SK-N-SH (cell line): Measurements from ENCODE around the gene OMP. TPM values are rescaled to one million over a fixed set of nuclear protein-coding genes. Genes with fewer than 3 reads are reported as not detected.

ENCODE experiments used
- CTCF ChIA-PET: fragments of 300-600, 350-600 bp; formaldehyde crosslinking; extraction: SDS; loops from one replicate; lab custom pipeline; 2021; lab: Yijun Ruan, JAX
- POLR2A ChIA-PET: fragments of 350-600 bp; sonication (Branson Sonifier 250); formaldehyde crosslinking; extraction: SDS; loops from one replicate; lab custom pipeline; 2020; ENCODE audit warnings: antibody characterized with exemption, inconsistent platforms; lab: Yijun Ruan, JAX
- DNase-seq: peaks from one replicate; pipeline ENCODE4 v3.0.0; 2012
- H2AFZ ChIP-seq: fragments of 200-600 bp; sonication (generic); 2 replicates; pipeline ENCODE4 v1.8.1; 2016; ENCODE audit warnings: antibody characterized with exemption, mild to moderate bottlenecking, low read depth
- H3F3A ChIP-seq: fragments of 200-600 bp; sonication (generic); replicated peaks from 2 replicates; pipeline ENCODE3; 2016; ENCODE audit warnings: antibody characterized with exemption, mild to moderate bottlenecking; ENCODE audit not compliant: insufficient read depth
- H3K27ac ChIP-seq, 2 experiments: fragments of 200-500 bp in 1 of 2; fragments of 200-600 bp in 1 of 2; sonication (Bioruptor generic) in 1 of 2; sonication (generic), shearing (Covaris generic) in 1 of 2; 2 replicates each; pipeline versions ENCODE4 v1.5.1 to v1.6.1; 2014 to 2016; ENCODE audit warnings: low read depth in 2 of 2, inconsistent platforms in 1 of 2, low read length in 1 of 2, mild to moderate bottlenecking in 1 of 2, mixed read lengths in 1 of 2
- H3K27me3 ChIP-seq: fragments of 200-600 bp; sonication (generic), shearing (Covaris generic); 2 replicates; pipeline ENCODE4 v1.6.1; 2016; ENCODE audit warnings: mixed run types; ENCODE audit not compliant: insufficient read depth
- H3K36me3 ChIP-seq, 2 experiments: fragments of 200-500 bp in 1 of 2; fragments of 200-600 bp in 1 of 2; sonication (Bioruptor generic) in 1 of 2; sonication (generic) in 1 of 2; replicated peaks in 1 of 2; 2 replicates each; pipeline versions ENCODE3 to v1.5.1; 2014 to 2016; ENCODE audit warnings: low read length in 1 of 2, mild to moderate bottlenecking in 1 of 2; ENCODE audit not compliant: insufficient read depth in 2 of 2, control insufficient read depth in 1 of 2
- H3K4me1 ChIP-seq, 2 experiments: fragments of 200-500 bp in 1 of 2; fragments of 200-600 bp in 1 of 2; sonication (Bioruptor generic) in 1 of 2; sonication (generic), shearing (Covaris generic) in 1 of 2; 2 replicates each; pipeline versions ENCODE4 v1.5.1 to v1.6.1; 2014 to 2016; ENCODE audit warnings: low read depth in 1 of 2, low read length in 1 of 2, mixed run types in 1 of 2; ENCODE audit not compliant: insufficient read depth in 2 of 2, control insufficient read depth in 1 of 2
- H3K4me2 ChIP-seq: fragments of 200-600 bp; sonication (generic), shearing (Covaris generic); 2 replicates; pipeline ENCODE4 v1.6.1; 2017; ENCODE audit warnings: mixed run types
- H3K4me3 ChIP-seq, 2 experiments: fragments of 200-500 bp in 1 of 2; fragments of 200-600 bp in 1 of 2; sonication (Bioruptor generic) in 1 of 2; sonication (generic), shearing (Covaris generic) in 1 of 2; 2 replicates each; pipeline versions ENCODE4 v1.5.1 to v1.8.1; 2014 to 2016; ENCODE audit warnings: low read depth in 2 of 2, inconsistent platforms in 1 of 2, low read length in 1 of 2, mild to moderate bottlenecking in 1 of 2, mixed read lengths in 1 of 2, moderate library complexity in 1 of 2
- H3K79me2 ChIP-seq: fragments of 200-600 bp; sonication (generic); 2 replicates; pipeline ENCODE4 v1.8.1; 2017; ENCODE audit warnings: mild to moderate bottlenecking; ENCODE audit not compliant: insufficient read depth
- H3K9ac ChIP-seq: fragments of 200-600 bp; sonication (generic); 2 replicates; pipeline ENCODE4 v1.6.1; 2017; ENCODE audit warnings: mixed run types
- H3K9me2 ChIP-seq: fragments of 200-600 bp; sonication (generic); 2 replicates; pipeline ENCODE4 v1.6.1; 2017; ENCODE audit warnings: mixed run types
- H3K9me3 ChIP-seq: fragments of 200-600 bp; sonication (generic); 2 replicates; pipeline ENCODE4 v1.6.1; 2017; ENCODE audit warnings: mixed run types, mild to moderate bottlenecking, moderate library complexity
- H4K20me1 ChIP-seq: fragments of 200-600 bp; sonication (generic); 2 replicates; pipeline ENCODE4 v1.6.1; 2017; ENCODE audit warnings: mild to moderate bottlenecking, mixed run types; ENCODE audit not compliant: insufficient read depth
- EP300 ChIP-seq, 2 experiments: IDR thresholded peaks; 2 replicates each; pipeline versions ENCODE4 v1.4.0 to v1.6.1; 2012; ENCODE audit warnings: borderline replicate concordance in 1 of 2, low read depth in 1 of 2, low read length in 1 of 2
- FOSL2 ChIP-seq: IDR thresholded peaks from 2 replicates; pipeline ENCODE4 v1.4.0; 2012; ENCODE audit warnings: low read depth, mild to moderate bottlenecking, moderate library complexity, borderline replicate concordance
- POLR2AphosphoS5 ChIP-seq: IDR thresholded peaks from 2 replicates; pipeline ENCODE4 v1.6.1; 2012; ENCODE audit warnings: low read depth, low read length
- RCOR1 ChIP-seq: fragments of 150-350 bp; IDR thresholded peaks from 2 replicates; pipeline ENCODE4 v1.6.1; 2017; ENCODE audit warnings: antibody characterized with exemption, low read length
- RFX5 ChIP-seq: IDR thresholded peaks from 2 replicates; pipeline ENCODE4 v1.6.1; 2012; ENCODE audit warnings: mild to moderate bottlenecking, improper control_type of control experiment, low read length
- RXRA ChIP-seq: IDR thresholded peaks from 2 replicates; pipeline ENCODE4 v1.4.0; 2012; ENCODE audit warnings: low read depth, mild to moderate bottlenecking, borderline replicate concordance
- SIN3A ChIP-seq: IDR thresholded peaks from 2 replicates; pipeline ENCODE4 v1.6.1; 2012; ENCODE audit warnings: low read depth, mild to moderate bottlenecking, low read length, moderate library complexity, borderline replicate concordance
- TAF1 ChIP-seq: IDR thresholded peaks from 2 replicates; pipeline ENCODE4 v1.6.1; 2012; ENCODE audit warnings: low read depth, mild to moderate bottlenecking, low read length, moderate library complexity, borderline replicate concordance
- TCF12 ChIP-seq: IDR thresholded peaks from 2 replicates; pipeline ENCODE4 v1.4.0; 2012
- USF2 ChIP-seq: fragments of 150-350 bp; IDR thresholded peaks from 2 replicates; pipeline ENCODE4 v1.6.1; 2017; ENCODE audit warnings: antibody characterized with exemption, low read length, low read depth, borderline replicate concordance
- ZBTB33 ChIP-seq: IDR thresholded peaks from 2 replicates; pipeline ENCODE4 v1.4.0; 2012; ENCODE audit warnings: low read depth, borderline replicate concordance
- WGBS: methylation state at CpG from one replicate; pipeline ENCODE4 v1.1.6; 2017; ENCODE audit warnings: low lambda C conversion rate; 5-methylcytosine and 5-hydroxymethylcytosine counted together
- polyA plus RNA-seq, 3 experiments: library from polyadenylated mRNA; depleted of rRNA; stranded (reverse); fragments of >200 nt; gene quantifications; 2 replicates each; pipeline ENCODE4 v1.2.3, GENCODE V29; 2012
- TF ChIP-seq, protein P1 (sequence below): IDR thresholded peaks from 2 replicates; pipeline ENCODE4; 2012

Gene OMP
- polyA plus RNA-seq, 1 of the 3 experiments (the other 2 are of a cell fraction), result 0.20 TPM

DNA sequence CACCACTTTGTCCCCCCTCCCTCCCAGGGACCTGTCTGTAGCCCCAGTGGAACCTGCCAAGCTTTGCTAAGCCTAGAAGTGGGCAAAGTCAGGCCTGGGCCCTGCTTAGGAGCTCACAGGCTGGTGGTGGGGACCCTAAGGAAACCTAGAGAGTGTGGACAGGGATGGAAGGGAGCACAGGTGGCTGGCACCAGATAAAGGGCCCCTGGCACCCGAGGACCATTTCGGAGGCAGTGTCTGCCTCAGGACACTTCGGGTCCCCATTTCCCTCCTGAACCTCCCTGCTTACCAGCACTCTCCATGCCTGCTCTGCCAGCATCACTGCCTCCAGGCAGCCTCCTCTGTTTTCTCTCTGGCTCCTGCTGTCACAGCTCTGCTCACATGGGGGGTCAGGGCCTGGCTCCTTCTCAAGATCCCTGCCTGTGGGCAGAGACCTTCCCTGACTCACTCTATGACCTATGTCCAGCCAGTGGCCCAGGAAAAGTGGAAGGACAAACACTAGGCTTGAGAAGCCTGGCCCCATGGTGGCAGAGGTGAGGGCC lies 13.6 kb upstream of the OMP start:
- WGBS, result 67% methylated on average over 2 of the region's 3 CpGs
- Histone ChIP-seq H3K9me2 (no peaks in the 10 kb centered on the region), H4K20me1 (peaks cover 19% of the 10 kb centered on the region), H2AFZ (no peak overlapping the region), H3K4me2 (no peak overlapping the region), H3K4me3 (no peak overlapping the region), H3K9ac (no peak overlapping the region), H3K27me3 (no peaks in the 10 kb centered on the region), H3F3A (peaks cover 3% of the 10 kb centered on the region), H3K27ac (no peak overlapping the region), H3K4me1 (no peaks in the 10 kb centered on the region; a peak in 1 of 4 replicates), H3K79me2 (peaks cover 18% of the 10 kb centered on the region), H3K36me3 (peaks cover 3 to 5% of the 10 kb centered on the region in 2 experiments), H3K9me3 (no peaks in the 10 kb centered on the region)
- CTCF ChIA-PET, result interaction anchor here (1.7 to 9.5 kb wide), 6 partner anchors 15 to 170 kb away, joined by 8 to 218 read pairs (median 58); partner anchors contain the start of gene OMP
- DNase-seq, result no peak
- POLR2A ChIA-PET, result no interaction called here
- TF ChIP-seq FOSL2, result no peak

- no CpG with 5 or more reads among the region's 4 CpGs for WGBS
- peaks cover 3 to 5% of the 10 kb centered on the region in 2 experiments for H3K36me3 ChIP-seq
- H3K27ac ChIP-seq, result no peak overlapping the region
- H3K27me3 ChIP-seq, result no peaks in the 10 kb centered on the region
- H3K79me2 ChIP-seq, result peaks cover 18% of the 10 kb centered on the region
- peaks cover 21% of the 10 kb centered on the region for H4K20me1 ChIP-seq
- no peaks in the 10 kb centered on the region for H3K9me3 ChIP-seq
- CTCF ChIA-PET, result interaction anchor here (0.9 to 9.5 kb wide), 17 partner anchors 9 to 283 kb away, joined by 3 to 218 read pairs (median 20); partner anchors contain the start of genes CAPN5 and OMP
- H3F3A ChIP-seq, result peaks cover 3% of the 10 kb centered on the region
- H3K4me1 ChIP-seq, result peaks cover 0 to 9% of the 10 kb centered on the region in 2 experiments; a peak in 1 of 4 replicates
- POLR2A ChIA-PET, result interaction anchor here (1.3 kb wide), 1 partner anchor 17 kb away, joined by 4 read pairs; no protein-coding TSS in a partner anchor
- H3K4me2 ChIP-seq, result no peak overlapping the region
- H3K9ac ChIP-seq, result no peak overlapping the region
- TF ChIP-seq TAF1, result no peak
- TF ChIP-seq FOSL2, result no peak
- TF ChIP-seq RCOR1, result no peak
- no peak for TF ChIP-seq POLR2AphosphoS5
- no peak for TF ChIP-seq RXRA
- TF ChIP-seq ZBTB33, result no peak
- TF ChIP-seq TCF12, result no peak
- no peak for TF ChIP-seq SIN3A
- no peak for TF ChIP-seq EP300 (IDR thresholded peaks at IDR 0.05; ENCODE audit: borderline replicate concordance in 1 of 2, low read depth in 1 of 2, low read length in 1 of 2)
- TF ChIP-seq, protein P1, sequence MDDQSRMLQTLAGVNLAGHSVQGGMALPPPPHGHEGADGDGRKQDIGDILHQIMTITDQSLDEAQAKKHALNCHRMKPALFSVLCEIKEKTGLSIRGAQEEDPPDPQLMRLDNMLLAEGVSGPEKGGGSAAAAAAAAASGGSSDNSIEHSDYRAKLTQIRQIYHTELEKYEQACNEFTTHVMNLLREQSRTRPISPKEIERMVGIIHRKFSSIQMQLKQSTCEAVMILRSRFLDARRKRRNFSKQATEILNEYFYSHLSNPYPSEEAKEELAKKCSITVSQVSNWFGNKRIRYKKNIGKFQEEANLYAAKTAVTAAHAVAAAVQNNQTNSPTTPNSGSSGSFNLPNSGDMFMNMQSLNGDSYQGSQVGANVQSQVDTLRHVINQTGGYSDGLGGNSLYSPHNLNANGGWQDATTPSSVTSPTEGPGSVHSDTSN, result no peak
- no peak for TF ChIP-seq RFX5
- no peak for TF ChIP-seq USF2
- H3K9me2 ChIP-seq, result no peaks in the 10 kb centered on the region
- no peak overlapping the region for H3K4me3 ChIP-seq
- H2AFZ ChIP-seq, result no peak overlapping the region
- no peak for DNase-seq
Observed at GRCh38 chr11:77090046-77090372, 12.6 kb upstream of the OMP start.
